ENCODE results near the gene ASMT.
"Not testable (repeated sequence)": the region's sequence is repeated elsewhere in the genome, so short reads cannot be mapped to it uniquely, and the experiment has no call there.

The ASMT gene

DNA sequence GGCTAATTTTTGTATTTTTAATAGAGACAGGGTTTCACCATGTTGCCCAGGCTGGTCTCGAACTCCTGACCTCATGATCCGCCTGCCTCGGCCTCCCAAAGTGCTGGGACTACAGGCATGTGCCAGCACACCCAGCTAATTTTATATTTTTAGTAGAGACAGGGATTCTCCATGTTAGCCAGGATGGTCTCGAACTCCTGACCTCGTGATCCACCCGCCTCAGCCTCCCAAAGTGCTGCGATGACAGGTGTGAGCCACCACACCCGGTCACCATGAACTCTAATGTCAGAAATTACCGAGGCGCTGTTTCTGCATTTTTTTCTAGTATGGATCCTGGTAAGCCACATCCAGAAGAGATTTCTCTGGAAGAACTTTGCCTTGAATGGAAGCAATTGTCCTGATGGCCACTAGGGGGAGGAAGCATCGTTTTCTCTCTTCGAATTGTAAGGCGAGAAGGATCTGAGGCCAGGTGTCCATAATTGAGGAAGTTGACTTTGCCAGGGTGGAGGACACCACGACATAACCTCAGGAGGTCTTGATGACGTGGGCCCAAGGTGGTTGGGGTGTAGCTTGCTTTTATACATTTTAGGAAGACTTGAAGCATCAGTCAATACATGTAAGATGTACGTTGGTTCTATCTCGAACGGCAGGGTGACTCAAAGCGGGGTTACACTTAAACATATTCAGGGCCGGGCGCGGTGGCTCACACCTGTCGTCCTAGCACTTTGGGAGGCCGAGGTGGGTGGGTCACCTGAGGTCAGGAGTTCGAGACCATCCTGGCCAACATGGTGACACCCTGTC lies 37.4 kb downstream of the ASMT start:
- DNase-seq: not testable (repeated sequence)

DNA sequence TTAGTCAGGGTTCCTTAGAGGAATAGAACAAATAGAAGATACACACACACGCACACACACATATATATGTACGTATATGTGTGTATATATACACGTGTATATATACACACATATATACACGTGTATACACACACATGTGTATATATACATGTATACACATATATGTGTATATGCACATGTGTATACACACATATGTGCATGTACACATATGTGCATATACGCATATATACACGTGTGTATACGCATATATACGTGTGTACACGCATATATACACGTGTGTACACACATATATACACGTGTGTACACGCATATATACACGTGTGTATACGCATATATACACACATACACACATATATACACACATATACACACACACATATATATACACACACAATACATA lies 41.5 kb downstream of the ASMT start:
- DNase-seq: no peak

DNA sequence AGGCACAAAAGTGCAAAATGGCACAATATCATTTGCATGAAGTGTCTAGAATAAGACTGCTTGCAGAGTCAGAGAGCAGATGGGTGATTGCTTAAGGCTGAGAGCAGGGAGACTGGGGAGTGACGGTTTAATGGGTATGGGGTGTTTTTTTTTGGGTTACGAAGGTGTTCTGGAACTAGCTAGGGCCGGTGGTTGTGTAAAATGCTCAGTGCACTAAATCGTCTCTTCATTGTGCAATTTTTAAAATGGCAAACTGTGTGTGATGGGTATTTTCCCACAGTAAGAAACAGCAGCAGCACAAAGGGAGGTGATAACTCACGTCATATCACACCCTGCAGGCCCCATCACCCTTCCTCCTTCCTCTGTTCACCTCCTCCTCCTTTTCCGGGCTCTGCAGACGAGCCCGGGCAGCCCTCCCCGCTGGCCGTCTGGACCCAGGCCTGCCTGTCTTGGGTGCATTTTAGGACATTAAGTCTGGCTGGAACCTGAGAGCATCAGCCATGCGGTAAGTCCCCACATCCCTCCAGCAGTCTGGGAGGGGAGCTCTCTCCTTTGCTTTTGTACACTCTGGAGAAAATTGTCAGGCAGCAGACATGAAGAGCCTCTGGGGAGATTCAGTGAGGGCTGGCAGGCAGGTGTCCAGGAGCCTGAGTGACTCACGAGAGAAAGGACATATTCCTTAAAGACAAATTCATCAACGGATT lies 42.7 kb downstream of the ASMT start:
- DNase-seq: no peak

DNA sequence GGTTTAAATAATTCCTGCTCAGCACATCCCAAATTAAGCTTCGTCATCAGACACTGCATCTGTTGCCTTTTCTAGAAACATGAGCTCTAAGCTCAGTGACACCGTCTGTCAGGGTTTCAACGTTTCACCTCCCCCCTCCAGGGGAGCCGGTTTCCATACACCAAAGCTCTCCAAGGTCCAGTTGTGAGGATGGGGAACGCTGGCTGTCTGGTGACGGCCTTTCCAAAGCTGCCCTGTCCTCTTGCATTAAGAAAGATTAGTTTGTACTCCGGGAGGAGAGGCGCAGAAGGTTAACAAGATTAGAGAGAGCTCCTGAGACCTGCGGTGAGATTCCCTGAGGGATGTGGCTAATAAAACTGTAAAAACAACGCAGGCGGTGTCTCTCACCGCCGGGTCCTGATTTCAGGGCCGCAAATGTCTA lies 43.2 kb downstream of the ASMT start:
- DNase-seq: no peak

DNA sequence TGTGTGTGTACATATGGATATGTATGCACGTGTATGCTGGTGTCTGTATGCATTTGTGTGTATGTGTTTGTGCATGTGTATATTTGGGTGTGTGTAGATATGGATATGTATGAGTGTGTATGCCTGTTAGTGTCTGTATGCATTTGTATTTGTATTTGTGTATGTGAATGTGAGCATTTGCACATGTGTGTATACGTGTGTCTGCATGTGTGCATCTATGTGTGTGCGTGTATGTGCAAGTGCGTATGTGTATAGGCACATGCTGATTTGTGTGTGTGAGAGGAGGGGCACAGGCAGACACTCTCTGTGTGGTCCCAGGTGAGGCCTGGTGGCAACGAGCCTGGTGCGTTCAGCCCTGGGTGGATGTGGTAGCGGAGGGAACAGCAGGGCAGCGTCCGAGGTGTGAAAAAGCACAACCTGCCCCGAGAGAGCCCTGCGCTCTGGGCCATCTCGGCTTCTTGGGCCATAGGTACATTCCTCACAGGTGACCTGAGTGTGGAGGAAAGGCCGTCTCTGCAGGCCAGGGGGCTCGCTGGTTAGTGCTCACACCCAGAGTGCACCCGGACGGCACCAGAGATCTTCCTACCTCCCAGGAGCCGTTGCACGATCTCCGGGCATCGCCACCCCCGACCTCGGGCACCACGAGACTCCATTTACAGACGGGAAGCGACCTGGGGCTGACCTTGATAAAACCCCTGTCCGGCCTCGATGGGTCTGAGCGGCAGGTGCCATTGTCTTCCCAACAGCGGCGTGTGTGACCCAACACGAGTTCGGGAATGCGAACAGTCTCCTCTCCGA lies 45.0 kb downstream of the ASMT start:
- DNase-seq: no peak

DNA sequence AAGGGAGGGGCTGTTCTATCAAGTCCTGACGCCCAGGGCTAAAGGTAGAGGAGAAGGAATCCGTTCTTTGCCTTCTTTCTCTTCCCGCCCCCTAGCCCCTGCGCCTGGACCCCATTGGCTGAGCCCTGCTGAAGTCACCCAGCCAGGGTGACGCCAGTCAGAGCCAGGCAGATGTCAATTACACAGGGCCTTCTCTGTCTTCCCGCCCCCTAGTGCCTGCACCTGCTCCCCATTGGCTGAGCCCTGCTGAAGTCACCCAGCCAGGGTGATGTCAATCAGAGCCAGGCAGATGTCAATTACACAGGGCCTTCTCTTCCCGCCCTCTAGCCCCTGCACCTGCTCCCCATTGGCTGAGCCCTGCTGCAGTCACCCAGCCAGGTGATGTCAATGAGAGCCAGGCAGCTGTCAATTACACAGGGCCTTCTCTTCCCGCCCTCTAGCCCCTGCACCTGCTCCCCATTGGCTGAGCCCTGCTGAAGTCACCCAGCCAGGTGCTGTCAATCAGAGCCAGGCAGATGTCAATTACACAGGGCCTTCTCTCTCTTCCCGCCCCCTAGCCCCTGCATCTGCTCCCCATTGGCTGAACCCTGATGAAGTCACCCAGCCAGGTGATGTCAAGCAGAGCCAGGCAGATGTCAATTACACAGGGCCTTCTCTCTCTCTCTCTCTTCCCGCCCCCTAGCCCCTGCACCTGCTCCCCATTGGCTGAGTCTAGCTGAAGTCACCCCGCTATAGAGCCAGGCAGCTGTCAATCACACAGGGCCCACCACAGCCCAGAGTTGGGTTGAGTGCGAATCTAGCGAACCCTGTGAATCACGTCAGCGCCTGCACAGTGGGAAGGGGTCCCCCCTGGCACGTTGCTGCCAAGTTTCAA lies 46.4 kb downstream of the ASMT start:
- no peak for DNase-seq

DNA sequence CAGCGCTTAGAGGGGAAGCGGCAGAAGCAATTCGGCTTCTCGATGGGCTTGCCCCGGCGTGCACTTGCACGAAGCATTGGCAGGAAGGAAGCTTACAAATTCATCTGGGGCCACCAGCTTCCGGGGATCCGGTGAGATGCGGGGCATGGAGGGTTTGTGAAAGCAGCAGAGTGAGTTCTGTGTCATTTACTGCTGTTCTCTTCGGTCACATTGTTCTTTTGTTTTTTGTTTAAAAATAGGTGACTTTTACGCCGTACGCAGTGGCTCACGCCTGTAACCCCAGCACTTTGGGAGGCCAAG lies 47.0 kb downstream of the ASMT start:
- DNase-seq: no peak

DNA sequence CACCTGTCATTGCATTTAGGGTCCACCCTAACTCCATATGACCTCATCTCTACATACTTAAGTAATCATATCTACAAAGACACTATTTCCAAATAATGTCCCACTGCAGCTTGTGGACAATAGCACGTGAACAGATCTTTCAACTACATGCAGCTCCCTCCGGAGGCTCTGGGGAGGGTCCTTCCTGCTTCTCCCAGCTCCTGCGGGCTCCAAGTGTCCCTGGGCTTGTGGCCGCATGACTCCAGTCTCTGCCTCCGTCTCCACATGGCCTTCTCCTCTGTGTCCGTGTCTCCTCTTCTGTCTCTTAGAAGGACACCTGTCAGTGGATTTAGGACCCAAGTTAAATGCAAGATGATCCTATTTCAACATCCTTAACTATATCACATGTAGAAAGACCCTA lies 52.7 kb downstream of the ASMT start:
- DNase-seq: no peak

DNA sequence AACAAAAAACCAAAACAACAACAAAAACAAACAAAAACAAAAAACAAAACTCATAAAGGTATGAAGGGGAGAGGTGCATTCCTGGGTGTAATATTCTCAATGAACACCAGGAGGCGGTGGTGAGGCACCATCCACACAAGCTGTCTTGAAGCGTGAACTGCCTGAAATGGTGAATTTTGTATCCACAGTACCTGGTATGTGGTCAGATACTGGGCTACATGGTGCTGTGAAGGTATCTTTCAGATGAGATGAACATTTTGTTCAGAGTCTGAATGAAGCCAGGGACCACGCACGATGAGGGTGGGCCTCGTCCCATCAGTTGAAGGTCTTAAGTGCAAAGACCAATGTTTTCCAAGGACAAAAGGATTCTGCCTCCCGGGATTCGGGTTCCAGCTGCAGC lies 58.5 kb downstream of the ASMT start:
- DNase-seq: no peak

DNA sequence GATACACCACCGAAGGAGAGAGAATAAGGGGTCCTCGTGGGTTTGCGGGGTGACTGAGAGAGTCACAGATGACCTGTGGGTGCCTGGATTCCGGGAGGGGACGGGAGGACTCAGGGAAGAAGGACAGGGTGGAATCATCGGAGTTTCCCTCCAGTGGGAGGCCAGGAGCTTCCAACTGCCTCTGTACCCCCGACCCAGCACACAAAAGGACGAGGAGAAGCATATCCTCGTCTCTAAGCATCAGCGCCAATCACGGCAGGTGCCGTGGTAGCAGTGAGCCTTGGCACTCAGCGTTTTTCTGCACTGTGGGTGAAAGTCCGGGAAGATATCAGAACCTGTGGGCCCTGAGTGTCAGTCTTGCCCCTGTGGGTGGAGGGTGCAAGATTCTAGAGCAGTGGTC lies 62.0 kb downstream of the ASMT start:
- DNase-seq: no peak

DNA sequence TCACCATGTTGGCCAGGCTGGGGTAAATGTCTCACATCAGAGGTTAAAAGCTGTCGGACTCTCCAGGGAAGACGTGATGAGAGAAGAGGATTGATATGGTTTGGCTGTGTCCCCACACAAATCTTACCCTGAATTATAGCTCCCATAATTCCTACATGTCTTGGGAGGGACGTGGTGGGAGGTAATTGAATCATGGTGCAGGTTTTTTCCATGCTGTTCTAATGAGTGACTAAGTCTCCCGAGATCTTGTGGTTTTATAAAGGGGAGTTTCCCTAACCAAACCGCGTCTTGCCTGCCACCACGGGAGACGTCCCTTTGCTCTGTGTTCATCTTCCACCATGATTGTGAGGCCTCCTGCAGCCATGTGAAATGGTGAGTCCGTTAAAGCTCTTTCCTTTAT lies 64.4 kb downstream of the ASMT start:
- DNase-seq: no peak

DNA sequence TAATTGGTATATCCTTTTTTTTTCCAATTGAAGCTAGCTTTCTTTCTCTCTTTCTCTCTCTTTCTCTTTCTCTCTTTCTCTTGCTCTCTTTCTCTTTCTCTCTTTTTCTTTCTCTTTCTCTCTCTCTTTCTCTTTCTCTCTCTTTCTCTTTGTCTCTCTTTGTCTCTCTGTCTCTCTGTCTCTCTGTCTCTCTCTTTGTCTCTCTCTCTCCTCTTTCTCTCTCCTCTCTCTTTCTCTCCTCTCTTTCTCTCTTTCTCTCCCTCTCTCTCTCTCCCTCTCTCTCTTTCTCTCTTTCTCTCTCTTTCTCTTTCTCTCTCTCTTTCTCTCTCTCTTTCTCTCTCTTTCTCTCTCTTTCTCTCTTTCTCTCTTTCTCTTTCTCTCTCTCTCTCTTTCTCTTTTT lies 66.6 kb downstream of the ASMT start:
- no peak for DNase-seq

DNA sequence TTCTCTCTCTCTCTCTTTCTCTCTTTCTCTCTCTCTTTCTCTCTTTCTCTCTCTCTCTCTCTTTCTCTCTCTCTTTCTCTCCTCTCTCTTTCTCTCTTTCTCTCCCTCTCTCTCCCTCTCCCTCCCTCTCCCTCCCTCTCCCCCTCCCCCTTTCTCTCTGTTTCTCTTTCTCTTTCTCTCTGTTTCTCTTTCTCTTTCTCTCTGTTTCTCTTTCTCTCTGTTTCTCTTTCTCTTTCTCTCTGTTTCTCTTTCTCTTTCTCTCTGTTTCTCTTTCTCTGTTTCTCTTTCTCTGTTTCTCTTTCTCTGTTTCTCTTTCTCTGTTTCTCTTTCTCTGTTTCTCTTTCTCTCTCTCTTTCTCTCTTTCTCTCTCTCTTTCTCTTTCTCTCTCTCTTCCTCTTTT lies 67.0 kb downstream of the ASMT start:
- DNase-seq: not testable (repeated sequence)

DNA sequence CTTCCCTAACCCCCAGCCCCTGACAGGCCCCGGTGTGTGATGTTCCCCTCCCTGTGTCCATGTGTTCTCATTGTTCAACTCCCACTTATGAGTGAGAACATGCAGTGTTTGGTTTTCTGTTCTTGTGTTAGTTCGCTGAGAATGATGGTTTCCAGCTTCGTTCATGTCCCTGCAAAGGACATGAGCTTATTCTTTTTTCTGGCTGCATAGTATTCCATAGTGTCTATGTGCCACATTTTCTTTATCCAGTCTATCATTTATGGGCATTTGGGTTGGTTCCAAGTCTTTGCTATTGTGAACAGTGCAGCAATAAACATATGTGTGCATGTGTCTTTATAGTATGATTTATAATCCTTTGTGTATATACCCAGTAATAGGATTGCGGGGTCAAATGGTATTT lies 67.6 kb downstream of the ASMT start:
- DNase-seq: not testable (repeated sequence)

DNA sequence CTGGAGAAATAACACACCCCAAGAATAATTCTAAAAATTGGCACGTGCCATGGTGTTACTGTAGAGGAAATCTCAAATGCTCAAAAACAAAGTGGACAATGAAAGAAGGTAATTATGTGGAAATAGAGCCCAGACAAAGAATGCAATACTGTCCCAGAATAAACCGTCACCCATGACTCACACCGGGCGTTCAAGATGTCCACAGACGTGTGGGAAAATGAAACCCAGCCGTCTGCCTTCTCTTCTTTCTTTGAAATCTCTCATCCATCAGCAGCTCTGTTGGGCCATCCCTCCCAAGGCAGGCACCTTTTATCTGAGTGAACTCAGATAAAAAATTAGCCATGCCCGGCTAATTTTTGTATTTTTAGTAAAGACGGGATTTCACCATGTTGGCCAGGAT lies 70.0 kb downstream of the ASMT start:
- not testable (repeated sequence) for DNase-seq

DNA sequence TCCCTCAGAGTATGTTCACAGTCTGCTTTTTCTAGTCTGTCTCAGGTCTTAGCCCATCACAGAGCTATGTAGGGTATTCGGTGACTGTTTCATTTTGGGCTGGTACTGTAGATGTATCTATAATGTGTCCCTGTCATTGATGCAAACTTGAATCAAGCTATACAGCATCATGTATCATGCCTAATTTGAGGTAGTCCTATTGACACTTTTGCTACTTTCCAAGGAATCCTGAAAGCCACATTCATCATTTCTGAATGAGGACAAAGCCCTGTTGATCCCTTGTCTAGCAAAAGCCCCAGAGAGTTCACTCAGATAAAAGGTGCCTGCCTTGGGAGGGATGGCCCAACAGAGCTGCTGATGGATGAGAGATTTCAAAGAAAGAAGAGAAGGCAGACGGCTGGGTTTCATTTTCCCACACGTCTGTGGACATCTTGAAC lies 70.6 kb downstream of the ASMT start:
- not testable (repeated sequence) for DNase-seq

DNA sequence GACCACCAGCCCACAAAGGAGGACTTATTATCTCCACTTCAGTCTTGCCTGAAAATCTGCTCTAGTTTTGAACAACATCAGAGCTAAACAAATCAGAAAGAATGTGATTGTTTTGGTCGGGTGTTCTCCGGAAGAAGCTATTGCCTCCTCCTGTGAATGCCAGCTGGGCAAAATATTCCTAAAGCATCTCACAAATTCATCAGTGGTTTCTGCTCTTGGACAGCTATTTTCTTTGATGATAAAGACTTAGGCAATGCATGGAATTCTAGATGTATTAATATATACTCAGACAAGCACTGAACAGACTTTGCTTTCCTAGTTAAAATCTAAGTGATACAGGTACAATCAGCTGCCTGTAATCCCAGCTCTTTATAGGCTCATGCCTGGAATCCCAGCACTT lies 71.8 kb downstream of the ASMT start:
- DNase-seq: no peak

Data from NCI-H2081 treated with DMSO at 0.1 percent for 48 hours (cell line).